Heart left ventricle (tissue), 16 donors: ENCODE data around the gene SLC16A4. TPM values are rescaled to one million over a fixed set of nuclear protein-coding genes. Genes with fewer than 3 reads are reported as not detected.

ENCODE experiments used
- ATAC-seq, 4 donors: fragments of 200-7000 bp; cut with Tn5 transposase; one replicate each; pipeline ENCODE4 v1.9.1; 2020 to 2022; ENCODE audit warnings: moderate library complexity in 4 of 4, mild to moderate bottlenecking in 3 of 4, moderate number of reproducible peaks in 1 of 4
- DNase-seq, 5 donors: peaks; one replicate each; pipeline ENCODE4 v3.0.0-alpha.2; 2020
- H3K27ac ChIP-seq, 12 donors: fragments of 200-600 bp; sonication (generic) in 4 of 12; one replicate each; pipeline versions ENCODE4 v1.5.0 to v1.8.0; 2016 to 2022; ENCODE audit warnings: mild to moderate bottlenecking in 2 of 12
- H3K27me3 ChIP-seq, 9 donors: fragments of 200-600 bp; sonication (generic) in 2 of 9; one replicate each; pipeline versions ENCODE4 v1.5.1 to v1.8.0; 2016 to 2022; ENCODE audit warnings: mild to moderate bottlenecking in 3 of 9
- H3K36me3 ChIP-seq, 9 donors: fragments of 200-600 bp; sonication (generic) in 2 of 9; one replicate each; pipeline versions ENCODE4 v1.5.0 to v1.8.0; 2018 to 2022; ENCODE audit warnings: mild to moderate bottlenecking in 2 of 9
- H3K4me1 ChIP-seq, 12 donors: fragments of 200-600 bp; sonication (generic) in 4 of 12; one replicate each; pipeline versions ENCODE4 v1.5.0 to v1.8.0; 2016 to 2022; ENCODE audit warnings: mild to moderate bottlenecking in 3 of 12
- H3K4me3 ChIP-seq, 12 donors: fragments of 200-600 bp; sonication (generic) in 4 of 12; one replicate each; pipeline versions ENCODE4 v1.5.0 to v1.8.0; 2017 to 2022; ENCODE audit warnings: mild to moderate bottlenecking in 9 of 12, moderate library complexity in 4 of 12
- H3K9me3 ChIP-seq, 12 donors: fragments of 200-600 bp; sonication (generic) in 4 of 12; one replicate each; pipeline versions ENCODE4 v1.5.0 to v1.8.0; 2016 to 2022; ENCODE audit warnings: mild to moderate bottlenecking in 1 of 12
- CTCF ChIP-seq, 12 donors: fragments of 200-600 bp; sonication (generic) in 4 of 12; IDR thresholded peaks; one replicate each; pipeline versions ENCODE4 v1.5.0 to v1.8.0; 2018 to 2022; ENCODE audit warnings: antibody characterized with exemption in 12 of 12, mild to moderate bottlenecking in 5 of 12
- POLR2A ChIP-seq, 2 donors: fragments of 450-650 bp; IDR thresholded peaks; one replicate each; pipeline ENCODE4 v1.6.1; 2017; ENCODE audit warnings: antibody characterized with exemption in 2 of 2, mild to moderate bottlenecking in 2 of 2, moderate library complexity in 2 of 2
- WGBS, 4 donors: extraction: QIAGEN DNeasy Blood & Tissue Kit in 2 of 4; methylation state at CpG; one replicate each; pipeline versions ENCODE4 v1.1.5 to v1.1.7; 2013 to 2018; 5-methylcytosine and 5-hydroxymethylcytosine counted together
- intact Hi-C, 10 donors: fragments of 100-400 bp; cut with DNase I; formaldehyde crosslinking; loops; one replicate each; pipeline versions ENCODE4 v1.11.1 to v1.14.2; 2022
- polyA plus RNA-seq, 2 donors: library from polyadenylated mRNA; stranded (reverse); fragments of 200-250 nt; gene quantifications; one replicate each; pipeline ENCODE4 v1.2.3, GENCODE V29; 2013
- total RNA-seq, 9 donors: library from RNA; depleted of rRNA in 2 of 9; stranded (reverse); fragments of >200 nt in 2 of 9; fragmentation: NEBNext Ultra II Directional in 3 of 9; extraction: Animal tissue kit (Norgen Biotek cat#: 25700) in 3 of 9; gene quantifications; one replicate each; pipeline versions ENCODE4 v1.1.0 to v1.2.4, GENCODE V29; 2016 to 2023
- donor health status: ischemic (EF 13 %, LVEDD 7.1; RV severe dilation, severe dysfunction).
- donor health status: healthy with polysubstance abuse.
- donor health status: DM: no; HTN: yes; CAD: no.
- donor health status: DM: no; HTN: no; CAD: no.
- donor health status: ischemic (EF 25% LVEDD 6.9; RV normal size, moderate dysfunction).
- donor health status: ischemic (EF 25% LVEDD 5.7; RV mildly dilated, moderate dysfunction).
- donor health status: healthy.
- donor health status: DM: yes; HTN: yes; CAD: no.
- donor health status: ischemic (EF 35%, LVEDD 5.7; RV mildly dilated, moderate dysfunction).
- donor health status: nonischemic (EF 11% LVEDD 7.7; RV severe dilation, severe dysfunction).
- donor health status: DM: yes; HTN: yes; CAD: no.
- donor health status: PGD.
- donor health status: ischemic (EF 29% LVEDD 5.4; RV normal size, mild dysfunction).
- donor health status: nonischemic (EF 23%, LVEDD 6.1; RV moderate dilation, normal function).

SLC16A4 gene
- total and polyA plus RNA-seq, 11 donors: 1.00 to 4.8 (median 2.0) TPM

- Histone ChIP-seq H3K4me3 (no peak overlapping the region), H3K9me3 (no peaks in the 10 kb centered on the region), H3K36me3 (peaks cover 0 to 45% (median 9%) of the 10 kb centered on the region in 9 donors), H3K4me1 (peaks cover 0 to 27% (median 7%) of the 10 kb centered on the region in 12 donors), H3K27ac (no peak overlapping the region), H3K27me3 (no peaks in the 10 kb centered on the region)
- ATAC-seq (no peak), DNase-seq (no peak)
- TF ChIP-seq POLR2A (IDR thresholded peaks at IDR 0.05) (no peak), CTCF (IDR thresholded peaks at IDR 0.05) (no peak)
- WGBS, 4 donors: 96 to 98% (median 98%) methylated on average over 1 of the region's 1 CpG
- intact Hi-C loops: loop anchor here in 2 of 10 donors (2.0 to 5.0 kb wide), 2 partner anchors 25 to 38 kb away; no protein-coding TSS in a partner anchor
Observed at GRCh38 chr1:110385369-110385768, 5.5 kb downstream of the SLC16A4 start.

- H3K27ac ChIP-seq: peak overlapping the region in 3 of 12 donors; percentile 33 to 79 (median 45)
- ATAC-seq: no peak
- peaks cover 0 to 32% (median 7%) of the 10 kb centered on the region in 12 donors for H3K4me1 ChIP-seq
- whole genome bisulfite sequencing, 4 donors: 96 to 97% (median 96%) methylated on average over 19 of the region's 19 CpGs
- H3K27me3 ChIP-seq: no peaks in the 10 kb centered on the region
- no peak for DNase-seq
- peaks cover 0 to 50% (median 13%) of the 10 kb centered on the region in 9 donors for H3K36me3 ChIP-seq
- no peak for TF ChIP-seq CTCF (IDR thresholded peaks at IDR 0.05)
- TF ChIP-seq POLR2A (IDR thresholded peaks at IDR 0.05): no peak
- no peak overlapping the region for H3K4me3 ChIP-seq
- no peaks in the 10 kb centered on the region for H3K9me3 ChIP-seq
- intact Hi-C loops: loop anchor here in 2 of 10 donors (2.0 to 5.0 kb wide), 2 partner anchors 24 to 37 kb away; no protein-coding TSS in a partner anchor
Observed at GRCh38 chr1:110384581-110385321, 6.1 kb downstream of the SLC16A4 start.

GRCh38 chr1:110383251-110383990 lies 7.4 kb downstream of the SLC16A4 start:
- Histone ChIP-seq H3K9me3 (no peaks in the 10 kb centered on the region), H3K4me1 (peaks cover 0 to 32% (median 7%) of the 10 kb centered on the region in 12 donors), H3K27ac (peak overlapping the region in 11 of 12 donors; percentile 11 to 79 (median 47)), H3K4me3 (peak overlapping the region in 5 of 12 donors; percentile 2 to 44 (median 41)), H3K27me3 (no peaks in the 10 kb centered on the region), H3K36me3 (peaks cover 0 to 63% (median 26%) of the 10 kb centered on the region in 9 donors)
- intact Hi-C loops: no loop called here
- TF ChIP-seq POLR2A (IDR thresholded peaks at IDR 0.05) (no peak), CTCF (IDR thresholded peaks at IDR 0.05) (no peak)
- DNase-seq (no peak), ATAC-seq (peak in 2 of 4 donors; percentile 37 to 38)
- 55 to 65% (median 62%) methylated on average over 5 of the region's 5 CpGs for WGBS, 4 donors
